Thyroid gland (tissue), 4 donors: ENCODE results near the gene MARCOL. TPM values are rescaled to one million over a fixed set of nuclear protein-coding genes. Genes with fewer than 3 reads are reported as not detected.

Source experiments
- DNase-seq, 2 donors: peaks; one replicate each; pipeline ENCODE4 v3.0.0-alpha.2; 2019
- H3K27ac ChIP-seq, 3 donors: fragments of 200-600 bp; sonication (generic); 1 replicate in 2 of 3; 2 replicates in 1 of 3; pipeline ENCODE4 v1.5.1; 2016 to 2019; ENCODE audit warnings: mild to moderate bottlenecking in 1 of 3, moderate library complexity in 1 of 3
- H3K27me3 ChIP-seq: fragments of 200-600 bp; sonication (generic); one replicate; pipeline ENCODE4 v1.5.1; 2019
- H3K36me3 ChIP-seq, 2 donors: fragments of 200-600 bp; sonication (generic); one replicate each; pipeline ENCODE4 v1.5.1; 2016 to 2019
- H3K4me1 ChIP-seq, 2 donors: fragments of 200-600 bp; sonication (generic); one replicate each; pipeline ENCODE4 v1.5.1; 2017 to 2019
- H3K4me3 ChIP-seq, 3 donors: fragments of 200-600 bp; sonication (generic); replicated peaks in 1 of 3; 1 replicate in 2 of 3; 2 replicates in 1 of 3; pipeline ENCODE4 v1.5.1; 2016; ENCODE audit warnings: mild to moderate bottlenecking in 1 of 3
- H3K9me3 ChIP-seq: fragments of 200-600 bp; sonication (generic); one replicate; pipeline ENCODE4 v1.5.1; 2017
- CTCF ChIP-seq, 6 experiments: fragments of 200-600 bp in 3 of 6; fragments of 450-650 bp in 3 of 6; sonication (generic) in 3 of 6; IDR thresholded peaks; one replicate each; pipeline ENCODE4 v1.5.1; 2016 to 2019; ENCODE audit warnings: antibody characterized with exemption in 6 of 6, mild to moderate bottlenecking in 2 of 6, inconsistent platforms in 1 of 6, moderate library complexity in 1 of 6
- POLR2A ChIP-seq, 2 donors: fragments of 450-650 bp; IDR thresholded peaks; one replicate each; pipeline ENCODE4 v1.6.1; 2017; ENCODE audit warnings: antibody characterized with exemption in 2 of 2, mild to moderate bottlenecking in 2 of 2, moderate library complexity in 1 of 2
- WGBS, 2 donors: methylation state at CpG; one replicate each; pipeline ENCODE4 v1.1.5; 2017; 5-methylcytosine and 5-hydroxymethylcytosine counted together
- intact Hi-C: fragments of 100-400 bp; cut with DNase I; formaldehyde crosslinking; loops from one replicate; pipeline ENCODE4 v1.15.1; 2023
- total RNA-seq, 4 donors: library from RNA; depleted of rRNA; stranded (reverse); fragments of >200 nt; gene quantifications; one replicate each; pipeline ENCODE4 v1.2.3, GENCODE V29; 2016

The MARCOL gene
- total RNA-seq, 4 donors from 2014 or later = not detected

- TF ChIP-seq CTCF (IDR thresholded peaks at IDR 0.05) (no peak), POLR2A (IDR thresholded peaks at IDR 0.05) (no peak)
- no peak overlapping the region for H3K27ac ChIP-seq
- intact Hi-C loops = no loop called here
Observed at GRCh38 chr5:148214665-148215185, 23.6 kb upstream of the MARCOL start.

GRCh38 chr5:148221508-148221907, 16.8 kb upstream of the MARCOL start:
- Histone ChIP-seq H3K36me3 (no peaks in the 10 kb centered on the region), H3K4me3 (no peak overlapping the region), H3K9me3 (no peaks in the 10 kb centered on the region), H3K27me3 (no peaks in the 10 kb centered on the region), H3K27ac (no peak overlapping the region), H3K4me1 (no peaks in the 10 kb centered on the region)
- intact Hi-C loops = no loop called here
- TF ChIP-seq POLR2A (IDR thresholded peaks at IDR 0.05) (no peak), CTCF (IDR thresholded peaks at IDR 0.05) (no peak)
- WGBS, 2 donors = 80 to 82% methylated on average over 6 of the region's 6 CpGs
- DNase-seq = no peak

More at GRCh38 chr5:148214665-148215185, 23.6 kb upstream of the MARCOL start:
- H3K9me3 ChIP-seq = no peaks in the 10 kb centered on the region
- H3K4me1 ChIP-seq = no peaks in the 10 kb centered on the region
- no peak overlapping the region for H3K4me3 ChIP-seq
- no peak for DNase-seq
- H3K36me3 ChIP-seq = no peaks in the 10 kb centered on the region
- H3K27me3 ChIP-seq = no peaks in the 10 kb centered on the region
- 81 to 82% methylated on average over 1 of the region's 1 CpG for WGBS, 2 donors

- intact Hi-C loops = no loop called here
- Histone ChIP-seq H3K36me3 (no peaks in the 10 kb centered on the region), H3K9me3 (no peaks in the 10 kb centered on the region), H3K27ac (no peak overlapping the region), H3K4me3 (no peak overlapping the region), H3K27me3 (no peaks in the 10 kb centered on the region), H3K4me1 (no peaks in the 10 kb centered on the region)
- no peak for TF ChIP-seq CTCF (IDR thresholded peaks at IDR 0.05)
- no peak for TF ChIP-seq POLR2A (IDR thresholded peaks at IDR 0.05)
- WGBS, 2 donors = 69 to 75% methylated on average over 2 of the region's 2 CpGs
- DNase-seq = no peak
Observed at GRCh38 chr5:148224117-148224742, 14.1 kb upstream of the MARCOL start.

- intact Hi-C loops = no loop called here
- 89 to 93% methylated on average over 3 of the region's 3 CpGs for WGBS, 2 donors
Observed at GRCh38 chr5:148228392-148228984, 9.8 kb upstream of the MARCOL start.

More at GRCh38 chr5:148228392-148228984, 9.8 kb upstream of the MARCOL start:
- H3K4me3 ChIP-seq = no peak overlapping the region
- H3K27me3 ChIP-seq = no peaks in the 10 kb centered on the region
- no peak for DNase-seq
- H3K9me3 ChIP-seq = no peaks in the 10 kb centered on the region
- TF ChIP-seq POLR2A (IDR thresholded peaks at IDR 0.05) (no peak), CTCF (IDR thresholded peaks at IDR 0.05) (no peak)
- H3K27ac ChIP-seq = no peak overlapping the region
- H3K4me1 ChIP-seq = no peaks in the 10 kb centered on the region
- no peaks in the 10 kb centered on the region for H3K36me3 ChIP-seq
